Neural progenitor cell (in vitro differentiated cells): ENCODE measurements around the gene TMBIM6. TPM values are rescaled to one million over a fixed set of nuclear protein-coding genes. Genes with fewer than 3 reads are reported as not detected.

Experiments used
- DNase-seq: peaks from one replicate; pipeline ENCODE4 v3.0.0-alpha.2; 2016; ENCODE audit warnings: low spot score
- H2AFZ ChIP-seq: fragments of 200-600 bp; sonication (generic); replicated peaks from 2 replicates; pipeline ENCODE4 v1.6.1; 2016; ENCODE audit warnings: antibody characterized with exemption
- H3F3A ChIP-seq: fragments of 200-600 bp; sonication (generic); 2 replicates; pipeline ENCODE4 v1.6.1; 2016; ENCODE audit warnings: antibody characterized with exemption, low read depth
- H3K27ac ChIP-seq: fragments of 200-600 bp; sonication (generic); 2 replicates; pipeline ENCODE4 v1.5.1; 2016; ENCODE audit warnings: mild to moderate bottlenecking
- H3K27me3 ChIP-seq: fragments of 200-600 bp; sonication (generic); 2 replicates; pipeline ENCODE4 v1.6.1; 2016; ENCODE audit warnings: mild to moderate bottlenecking, moderate library complexity
- H3K36me3 ChIP-seq: fragments of 200-600 bp; sonication (generic); 2 replicates; pipeline ENCODE4 v1.5.1; 2016
- H3K4me1 ChIP-seq: fragments of 200-600 bp; sonication (generic); 2 replicates; pipeline ENCODE4 v1.6.1; 2016; ENCODE audit warnings: mixed run types
- H3K4me2 ChIP-seq: fragments of 200-600 bp; sonication (generic); 2 replicates; pipeline ENCODE4 v1.6.1; 2016
- H3K4me3 ChIP-seq: fragments of 200-600 bp; sonication (generic); 2 replicates; pipeline ENCODE4 v1.5.1; 2016
- H3K79me2 ChIP-seq: fragments of 200-600 bp; sonication (generic); 2 replicates; pipeline ENCODE4 v1.6.1; 2016; ENCODE audit warnings: low read depth
- H3K9ac ChIP-seq: fragments of 200-600 bp; sonication (generic); 2 replicates; pipeline ENCODE4 v1.6.1; 2016
- H3K9me3 ChIP-seq: fragments of 200-600 bp; sonication (generic); 2 replicates; pipeline ENCODE4 v1.5.1; 2016; ENCODE audit warnings: low read depth
- H4K20me1 ChIP-seq: fragments of 200-600 bp; sonication (generic); 2 replicates; pipeline ENCODE4 v1.6.1; 2016; ENCODE audit warnings: low read depth
- H3K27ac Mint-ChIP-seq: 3 replicates; pipeline ENCODE4 v1.8.0; 2021; ENCODE audit warnings: mixed read lengths
- H3K27me3 Mint-ChIP-seq: 2 replicates; pipeline ENCODE4 v1.8.0; 2022; ENCODE audit warnings: low read depth, mild to moderate bottlenecking, inconsistent platforms, moderate library complexity, mixed read lengths; ENCODE audit not compliant: insufficient read depth
- H3K36me3 Mint-ChIP-seq: 3 replicates; pipeline ENCODE4 v1.8.0; 2021; ENCODE audit warnings: mixed read lengths
- H3K4me1 Mint-ChIP-seq: 3 replicates; pipeline ENCODE4 v1.8.0; 2021; ENCODE audit warnings: mixed read lengths
- H3K4me3 Mint-ChIP-seq: 3 replicates; pipeline ENCODE4 v1.8.0; 2021; ENCODE audit warnings: mild to moderate bottlenecking, moderate library complexity, mixed read lengths
- H3K9me3 Mint-ChIP-seq: 3 replicates; pipeline ENCODE4 v1.8.0; 2020; ENCODE audit warnings: mixed read lengths
- EZH2 ChIP-seq: fragments of 200-600 bp; sonication (generic); IDR thresholded peaks from 2 replicates; pipeline ENCODE4 v1.6.1; 2017; ENCODE audit warnings: antibody characterized with exemption, mild to moderate bottlenecking, moderate library complexity
- EZH2phosphoT487 ChIP-seq: fragments of 200-600 bp; sonication (generic); IDR thresholded peaks from 2 replicates; pipeline ENCODE4 v1.6.1; 2017; ENCODE audit warnings: antibody characterized with exemption
- total RNA-seq: library from RNA; depleted of rRNA; stranded (reverse); fragments of >200 nt; gene quantifications from 2 replicates; pipeline ENCODE4 v1.2.3, GENCODE V29; 2015; ENCODE audit warnings: low replicate concordance
- TF ChIP-seq, protein P1 (sequence below): fragments of 200-600 bp; sonication (generic); IDR thresholded peaks from 2 replicates; pipeline ENCODE4 v1.5.1; 2017; ENCODE audit warnings: antibody characterized with exemption, mild to moderate bottlenecking

The TMBIM6 gene
- total RNA-seq, 1 donor from 2014 or later: 256 TPM

DNA sequence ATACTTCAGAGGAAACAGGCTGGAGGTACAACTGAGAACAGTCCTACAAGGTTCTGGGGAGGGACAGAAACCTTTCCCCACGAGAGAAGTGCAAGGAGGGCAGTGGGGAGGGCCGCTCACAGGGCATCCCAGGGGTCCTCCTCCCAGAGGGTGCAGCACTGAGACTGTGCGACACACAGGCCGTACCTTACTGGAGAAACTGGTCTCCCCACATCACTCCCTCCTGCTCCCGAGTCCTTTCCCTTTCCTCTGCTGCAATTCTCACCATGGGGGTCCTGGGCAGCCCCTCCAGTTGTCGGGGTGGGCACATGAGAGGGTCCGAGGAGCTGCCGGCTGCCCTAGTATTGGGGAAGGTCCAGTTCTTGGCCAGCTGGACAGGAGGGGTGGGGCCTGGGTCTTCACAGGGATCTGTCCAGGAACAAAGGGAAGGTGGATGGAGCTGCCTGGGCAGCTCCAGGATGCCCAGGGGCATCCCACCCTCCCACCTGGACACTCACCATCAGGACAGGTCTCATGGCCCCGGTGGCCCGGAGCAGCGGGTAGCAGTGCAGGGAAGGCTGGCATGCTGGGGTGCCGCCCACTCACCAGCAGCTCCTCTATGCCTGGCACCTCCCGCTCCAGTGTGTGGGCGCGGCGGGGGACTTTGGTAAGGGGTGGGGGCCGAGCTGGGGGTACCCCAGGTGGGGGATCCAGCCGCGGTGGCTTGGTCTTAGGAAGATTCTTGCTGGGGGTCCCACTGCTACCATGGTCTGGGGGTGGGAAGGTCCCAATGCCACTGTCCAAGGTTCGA, 51.0 kb downstream of the TMBIM6 start:
- H4K20me1 ChIP-seq: no peaks in the 10 kb centered on the region
- no peaks in the 10 kb centered on the region for H3K27me3 ChIP-seq
- Mint-ChIP-seq H3K27ac (no peak overlapping the region), H3K9me3 (no peaks in the 10 kb centered on the region), H3K4me3 (no peak overlapping the region), H3K36me3 (peaks cover 6% of the 10 kb centered on the region), H3K4me1 (no peaks in the 10 kb centered on the region), H3K27me3 (peaks cover 5% of the 10 kb centered on the region)
- no peak overlapping the region for H3K27ac ChIP-seq
- H3K9ac ChIP-seq: no peak overlapping the region
- no peaks in the 10 kb centered on the region for H3K4me1 ChIP-seq
- H3K36me3 ChIP-seq: peaks cover 5% of the 10 kb centered on the region
- no peaks in the 10 kb centered on the region for H3F3A ChIP-seq
- no peak overlapping the region for H3K4me3 ChIP-seq
- no peaks in the 10 kb centered on the region for H3K79me2 ChIP-seq
- TF ChIP-seq EZH2phosphoT487 (no peak), EZH2 (no peak)
- TF ChIP-seq, protein P1, sequence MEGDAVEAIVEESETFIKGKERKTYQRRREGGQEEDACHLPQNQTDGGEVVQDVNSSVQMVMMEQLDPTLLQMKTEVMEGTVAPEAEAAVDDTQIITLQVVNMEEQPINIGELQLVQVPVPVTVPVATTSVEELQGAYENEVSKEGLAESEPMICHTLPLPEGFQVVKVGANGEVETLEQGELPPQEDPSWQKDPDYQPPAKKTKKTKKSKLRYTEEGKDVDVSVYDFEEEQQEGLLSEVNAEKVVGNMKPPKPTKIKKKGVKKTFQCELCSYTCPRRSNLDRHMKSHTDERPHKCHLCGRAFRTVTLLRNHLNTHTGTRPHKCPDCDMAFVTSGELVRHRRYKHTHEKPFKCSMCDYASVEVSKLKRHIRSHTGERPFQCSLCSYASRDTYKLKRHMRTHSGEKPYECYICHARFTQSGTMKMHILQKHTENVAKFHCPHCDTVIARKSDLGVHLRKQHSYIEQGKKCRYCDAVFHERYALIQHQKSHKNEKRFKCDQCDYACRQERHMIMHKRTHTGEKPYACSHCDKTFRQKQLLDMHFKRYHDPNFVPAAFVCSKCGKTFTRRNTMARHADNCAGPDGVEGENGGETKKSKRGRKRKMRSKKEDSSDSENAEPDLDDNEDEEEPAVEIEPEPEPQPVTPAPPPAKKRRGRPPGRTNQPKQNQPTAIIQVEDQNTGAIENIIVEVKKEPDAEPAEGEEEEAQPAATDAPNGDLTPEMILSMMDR: no peak
- no peaks in the 10 kb centered on the region for H3K9me3 ChIP-seq
- no peak for DNase-seq
- H2AFZ ChIP-seq: no peak overlapping the region
- no peak overlapping the region for H3K4me2 ChIP-seq

DNA sequence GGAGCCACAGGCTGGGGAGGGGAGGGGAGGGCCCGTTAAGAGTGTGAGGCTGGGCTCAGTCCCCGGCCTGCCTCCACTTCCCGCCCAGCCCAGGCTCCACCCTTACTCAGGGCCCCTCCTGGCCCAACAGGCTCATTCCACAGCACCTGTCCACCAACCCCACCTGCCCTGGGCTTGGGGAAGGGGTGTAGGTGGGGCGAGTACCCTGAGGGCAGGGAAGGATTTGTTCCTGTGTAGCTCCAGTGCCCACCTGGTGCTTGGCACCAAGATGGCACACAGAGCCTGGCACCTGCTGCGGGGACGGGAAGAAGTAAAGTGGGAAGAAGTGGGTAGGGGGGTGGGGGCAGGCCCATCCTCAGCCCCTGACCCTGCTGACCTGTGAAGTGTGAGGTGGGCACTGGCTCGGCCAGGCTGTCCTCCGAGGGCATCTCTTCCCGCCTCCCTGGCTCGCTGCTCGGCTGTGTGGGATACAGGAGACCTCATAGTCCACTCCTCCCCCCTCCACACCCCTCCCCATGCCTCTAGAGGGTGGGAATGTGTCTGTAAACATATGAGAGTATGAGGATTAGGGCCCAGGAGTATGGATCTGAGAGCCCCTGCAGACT, 51.7 kb downstream of the TMBIM6 start:
- Histone ChIP-seq H3K79me2 (no peaks in the 10 kb centered on the region), H3K9ac (no peak overlapping the region), H3K36me3 (no peaks in the 10 kb centered on the region), H3K4me3 (no peak overlapping the region), H3K4me1 (no peaks in the 10 kb centered on the region), H2AFZ (no peak overlapping the region), H3K27ac (no peak overlapping the region), H4K20me1 (no peaks in the 10 kb centered on the region), H3K27me3 (no peaks in the 10 kb centered on the region), H3K4me2 (no peak overlapping the region), H3F3A (no peaks in the 10 kb centered on the region), H3K9me3 (no peaks in the 10 kb centered on the region)
- H3K9me3 Mint-ChIP-seq: no peaks in the 10 kb centered on the region
- no peaks in the 10 kb centered on the region for H3K4me1 Mint-ChIP-seq
- TF ChIP-seq, protein P1: no peak
- TF ChIP-seq EZH2phosphoT487 (no peak), EZH2 (no peak)
- no peak overlapping the region for H3K4me3 Mint-ChIP-seq
- peaks cover 2% of the 10 kb centered on the region for H3K36me3 Mint-ChIP-seq
- H3K27ac Mint-ChIP-seq: no peak overlapping the region
- H3K27me3 Mint-ChIP-seq: peaks cover 3% of the 10 kb centered on the region
- no peak for DNase-seq

DNA sequence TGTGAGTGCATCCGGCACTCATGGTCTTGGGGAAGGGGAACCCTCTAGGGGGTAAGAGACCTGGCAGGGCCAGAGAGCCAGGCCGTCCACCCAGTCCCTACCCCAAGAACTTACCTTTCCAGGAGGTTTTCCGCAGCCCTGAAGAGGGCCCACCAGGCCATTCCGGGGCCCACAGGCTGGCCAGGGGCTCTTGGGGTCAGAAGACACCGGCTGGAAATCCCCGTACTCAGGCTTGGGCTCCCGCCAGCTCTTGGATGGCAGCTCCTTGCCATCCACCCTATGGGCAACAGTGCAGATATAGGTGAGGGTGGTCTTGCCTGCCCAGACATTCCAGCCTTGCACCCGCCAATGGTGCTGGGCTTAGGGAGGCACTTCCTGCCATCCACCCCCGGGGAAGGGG, 52.3 kb downstream of the TMBIM6 start:
- Mint-ChIP-seq H3K4me3 (no peak overlapping the region), H3K9me3 (no peaks in the 10 kb centered on the region), H3K4me1 (no peaks in the 10 kb centered on the region)

More for the DNA sequence above, 52.3 kb downstream of the TMBIM6 start:
- H3K36me3 ChIP-seq: no peaks in the 10 kb centered on the region
- no peak overlapping the region for H3K27ac ChIP-seq
- DNase-seq: no peak
- H2AFZ ChIP-seq: no peak overlapping the region
- Mint-ChIP-seq H3K27ac (no peak overlapping the region), H3K36me3 (peaks cover 2% of the 10 kb centered on the region), H3K27me3 (peaks cover 3% of the 10 kb centered on the region)
- H3K27me3 ChIP-seq: no peaks in the 10 kb centered on the region
- H3K4me1 ChIP-seq: no peaks in the 10 kb centered on the region
- no peaks in the 10 kb centered on the region for H3K9me3 ChIP-seq
- H3K9ac ChIP-seq: no peak overlapping the region
- H4K20me1 ChIP-seq: no peaks in the 10 kb centered on the region
- TF ChIP-seq, protein P1: no peak
- TF ChIP-seq EZH2phosphoT487: no peak
- TF ChIP-seq EZH2: no peak
- no peaks in the 10 kb centered on the region for H3F3A ChIP-seq
- no peak overlapping the region for H3K4me2 ChIP-seq
- no peak overlapping the region for H3K4me3 ChIP-seq
- no peaks in the 10 kb centered on the region for H3K79me2 ChIP-seq
